ENCODE data around the gene TRIM69.

Gene TRIM69

DNA sequence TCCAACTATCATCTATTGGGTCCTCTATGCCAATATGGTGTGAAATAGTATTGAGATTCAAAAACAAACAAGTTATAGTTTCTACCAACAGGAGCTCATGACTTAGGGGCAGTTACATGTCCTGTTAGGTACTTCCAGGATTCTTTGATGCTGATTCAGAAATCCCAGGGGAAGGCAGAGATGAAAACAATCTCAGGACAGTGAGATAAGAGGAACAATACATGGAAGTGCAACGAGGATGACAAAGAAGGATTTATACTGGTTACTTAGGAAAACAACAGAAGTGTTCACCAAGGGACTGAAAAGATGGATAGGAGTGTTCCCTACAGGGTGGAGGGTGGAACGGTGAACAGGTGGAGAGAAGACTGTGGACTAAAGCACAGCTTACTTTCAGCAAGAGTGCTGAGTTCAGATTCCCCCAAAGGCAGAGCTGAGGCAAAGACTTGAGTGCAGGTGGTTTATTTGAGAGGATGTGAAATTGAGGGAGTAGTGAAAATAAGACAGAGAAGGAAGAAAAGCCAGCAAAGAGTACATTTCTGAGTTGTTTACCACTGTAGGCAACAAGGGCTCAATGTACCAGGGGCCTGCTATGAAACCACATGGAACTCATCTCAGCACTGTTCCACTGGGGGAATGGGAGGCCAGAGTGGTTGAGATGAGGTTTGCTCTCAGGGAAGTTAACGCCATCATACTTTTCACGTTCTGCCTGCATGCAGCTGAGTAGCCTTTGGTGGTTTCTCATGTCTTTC, 68.1 kb downstream of the TRIM69 start:
- TF ChIP-seq CTCF (IDR thresholded peaks at IDR 0.05; ENCODE audit: insufficient read depth, low read length, poor library complexity, severe bottlenecking) (no peak), EZH2phosphoT487 (conservative IDR thresholded peaks at IDR 0.05; ENCODE audit: low read length) (no peak)
- no peaks in the 10 kb centered on the region for H3F3A ChIP-seq (ENCODE audit: insufficient read depth)
- no peak overlapping the region for H3K4me3 ChIP-seq (ENCODE audit: insufficient read depth, low read length, poor library complexity, severe bottlenecking)
- no peaks in the 10 kb centered on the region for H4K20me1 ChIP-seq (ENCODE audit: low read depth, low read length)
- no peaks in the 10 kb centered on the region for H3K36me3 ChIP-seq (ENCODE audit: low read length)
- H2AFZ ChIP-seq (ENCODE audit: low read depth, low read length, severe bottlenecking) = no peak overlapping the region
- H3K27ac ChIP-seq (ENCODE audit: low read depth, low read length) = no peak overlapping the region
- no peak overlapping the region for H3K9ac ChIP-seq (ENCODE audit: low read length)
- H3K4me2 ChIP-seq (ENCODE audit: low read depth, low read length, poor library complexity, severe bottlenecking) = no peak overlapping the region
- no peaks in the 10 kb centered on the region for H3K9me2 ChIP-seq (replicated peaks; ENCODE audit: insufficient read depth, low read length)
- no peaks in the 10 kb centered on the region for H3K9me3 ChIP-seq (ENCODE audit: insufficient read depth, low read length)
- no peaks in the 10 kb centered on the region for H3K27me3 ChIP-seq (ENCODE audit: low read length)
- H3K79me2 ChIP-seq (ENCODE audit: insufficient read depth, low read length) = no peaks in the 10 kb centered on the region

GRCh38 chr15:44808557-44808956, 72.2 kb downstream of the TRIM69 start:
- Histone ChIP-seq H2AFZ (ENCODE audit: low read depth, low read length, severe bottlenecking) (no peak overlapping the region), H4K20me1 (ENCODE audit: low read depth, low read length) (no peaks in the 10 kb centered on the region), H3K9me2 (replicated peaks; ENCODE audit: insufficient read depth, low read length) (no peaks in the 10 kb centered on the region), H3K36me3 (ENCODE audit: low read length) (no peaks in the 10 kb centered on the region), H3K27ac (ENCODE audit: low read depth, low read length) (no peak overlapping the region), H3K79me2 (ENCODE audit: insufficient read depth, low read length) (no peaks in the 10 kb centered on the region), H3F3A (ENCODE audit: insufficient read depth) (no peaks in the 10 kb centered on the region), H3K4me2 (ENCODE audit: low read depth, low read length, poor library complexity, severe bottlenecking) (no peak overlapping the region), H3K9me3 (ENCODE audit: insufficient read depth, low read length) (no peaks in the 10 kb centered on the region), H3K27me3 (ENCODE audit: low read length) (no peaks in the 10 kb centered on the region), H3K9ac (ENCODE audit: low read length) (no peak overlapping the region), H3K4me3 (ENCODE audit: insufficient read depth, low read length, poor library complexity, severe bottlenecking) (no peak overlapping the region)
- TF ChIP-seq EZH2phosphoT487 (conservative IDR thresholded peaks at IDR 0.05; ENCODE audit: low read length) = no peak
- TF ChIP-seq CTCF (IDR thresholded peaks at IDR 0.05; ENCODE audit: insufficient read depth, low read length, poor library complexity, severe bottlenecking) = no peak

GRCh38 chr15:44810237-44810636, 73.9 kb downstream of the TRIM69 start:
- Histone ChIP-seq H3K4me3 (ENCODE audit: insufficient read depth, low read length, poor library complexity, severe bottlenecking) (no peak overlapping the region), H3K9ac (ENCODE audit: low read length) (no peak overlapping the region), H3K4me2 (ENCODE audit: low read depth, low read length, poor library complexity, severe bottlenecking) (no peak overlapping the region), H3F3A (ENCODE audit: insufficient read depth) (no peaks in the 10 kb centered on the region), H3K27ac (ENCODE audit: low read depth, low read length) (no peak overlapping the region), H3K27me3 (ENCODE audit: low read length) (no peaks in the 10 kb centered on the region), H4K20me1 (ENCODE audit: low read depth, low read length) (no peaks in the 10 kb centered on the region), H3K36me3 (ENCODE audit: low read length) (no peaks in the 10 kb centered on the region), H3K79me2 (ENCODE audit: insufficient read depth, low read length) (no peaks in the 10 kb centered on the region), H2AFZ (ENCODE audit: low read depth, low read length, severe bottlenecking) (no peak overlapping the region), H3K9me3 (ENCODE audit: insufficient read depth, low read length) (no peaks in the 10 kb centered on the region), H3K9me2 (replicated peaks; ENCODE audit: insufficient read depth, low read length) (no peaks in the 10 kb centered on the region)
- TF ChIP-seq EZH2phosphoT487 (conservative IDR thresholded peaks at IDR 0.05; ENCODE audit: low read length) = no peak
- no peak for TF ChIP-seq CTCF (IDR thresholded peaks at IDR 0.05; ENCODE audit: insufficient read depth, low read length, poor library complexity, severe bottlenecking)
